ENCODE results near the gene AHSA1. TPM values are rescaled to one million over a fixed set of nuclear protein-coding genes. Genes with fewer than 3 reads are reported as not detected.

Gene AHSA1
- total RNA-seq, 1 experiment from 2014 or later = 190 TPM

DNA sequence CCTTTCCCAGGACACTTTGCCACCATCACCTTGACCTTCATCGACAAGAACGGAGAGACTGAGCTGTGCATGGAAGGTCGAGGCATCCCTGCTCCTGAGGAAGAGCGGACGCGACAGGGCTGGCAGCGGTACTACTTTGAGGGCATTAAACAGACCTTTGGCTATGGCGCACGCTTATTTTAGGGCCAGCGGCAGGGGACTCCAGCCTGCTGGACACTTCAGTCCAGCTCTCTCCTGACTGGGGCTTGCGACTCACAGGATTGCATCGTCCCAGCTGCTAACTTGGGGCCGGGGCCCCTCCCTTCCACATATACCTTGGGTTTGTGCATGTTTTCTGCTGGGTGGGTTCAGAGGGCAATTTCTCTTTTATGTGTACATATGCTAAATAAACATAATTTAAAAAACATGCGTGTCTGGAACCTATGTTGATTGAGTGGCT is 11.2 kb downstream of the AHSA1 start:
- Histone ChIP-seq H3K56ac (ENCODE audit: insufficient read length, low read depth, low read length) (no peak overlapping the region), H3K4me2 (ENCODE audit: insufficient read depth, insufficient read length, low read length) (no peak overlapping the region), H2BK20ac (ENCODE audit: low read depth, low read length, poor library complexity, severe bottlenecking) (no peak overlapping the region), H4K91ac (ENCODE audit: insufficient read length, low read depth, low read length) (no peak overlapping the region), H2BK15ac (ENCODE audit: low read depth, low read length) (no peak overlapping the region), H3K4me1 (ENCODE audit: insufficient read depth, low read length) (peaks cover 8% of the 10 kb centered on the region; the same call in 1 of the 2 replicates), H3K27ac (ENCODE audit: insufficient read length, low read depth, low read length) (no peak overlapping the region), H3K79me2 (ENCODE audit: insufficient read depth, low read length) (no peaks in the 10 kb centered on the region), H3K79me1 (ENCODE audit: insufficient read depth, low read depth, low read length, poor library complexity, severe bottlenecking) (no peaks in the 10 kb centered on the region), H3K23ac (ENCODE audit: insufficient read length, low read depth, low read length) (no peak overlapping the region), H2BK5ac (ENCODE audit: insufficient read length, low read length) (no peak overlapping the region), H2AK5ac (ENCODE audit: insufficient read length, low read length) (no peak overlapping the region), H3K9ac (ENCODE audit: extremely low read depth, insufficient read length, low read length) (no peak overlapping the region), H2BK12ac (ENCODE audit: insufficient read length, low read depth, low read length) (no peak overlapping the region), H3K14ac (ENCODE audit: insufficient read depth, low read length) (no peak overlapping the region), H4K20me1 (ENCODE audit: control insufficient read depth, insufficient read depth, insufficient read length) (no peaks in the 10 kb centered on the region), H4K5ac (ENCODE audit: insufficient read length, low read depth, low read length) (no peak overlapping the region), H3K27me3 (ENCODE audit: insufficient read depth, low read length) (no peaks in the 10 kb centered on the region), H2BK120ac (ENCODE audit: low read depth, low read length, poor library complexity, severe bottlenecking) (no peak overlapping the region), H2AFZ (ENCODE audit: low read length) (no peak overlapping the region), H4K8ac (replicated peaks; ENCODE audit: insufficient read length, low read depth, low read length) (no peak overlapping the region), H3K23me2 (ENCODE audit: insufficient read length, low read depth, low read length, poor library complexity, severe bottlenecking) (no peaks in the 10 kb centered on the region), H3T11ph (ENCODE audit: low read length) (no peak overlapping the region), H3K4ac (ENCODE audit: low read depth, low read length) (no peak overlapping the region), H3K9me3 (ENCODE audit: control insufficient read depth, low read depth, low read length) (no peaks in the 10 kb centered on the region), H3K18ac (ENCODE audit: insufficient read length, low read depth, low read length) (no peak overlapping the region)
- H3K27me3 Mint-ChIP-seq (ENCODE audit: low read depth) = no peaks in the 10 kb centered on the region; the same call in none of the 2 replicates
- DNase-seq = no peak
- H3K9me3 Mint-ChIP-seq = no peaks in the 10 kb centered on the region
- TF ChIP-seq, protein P1, sequence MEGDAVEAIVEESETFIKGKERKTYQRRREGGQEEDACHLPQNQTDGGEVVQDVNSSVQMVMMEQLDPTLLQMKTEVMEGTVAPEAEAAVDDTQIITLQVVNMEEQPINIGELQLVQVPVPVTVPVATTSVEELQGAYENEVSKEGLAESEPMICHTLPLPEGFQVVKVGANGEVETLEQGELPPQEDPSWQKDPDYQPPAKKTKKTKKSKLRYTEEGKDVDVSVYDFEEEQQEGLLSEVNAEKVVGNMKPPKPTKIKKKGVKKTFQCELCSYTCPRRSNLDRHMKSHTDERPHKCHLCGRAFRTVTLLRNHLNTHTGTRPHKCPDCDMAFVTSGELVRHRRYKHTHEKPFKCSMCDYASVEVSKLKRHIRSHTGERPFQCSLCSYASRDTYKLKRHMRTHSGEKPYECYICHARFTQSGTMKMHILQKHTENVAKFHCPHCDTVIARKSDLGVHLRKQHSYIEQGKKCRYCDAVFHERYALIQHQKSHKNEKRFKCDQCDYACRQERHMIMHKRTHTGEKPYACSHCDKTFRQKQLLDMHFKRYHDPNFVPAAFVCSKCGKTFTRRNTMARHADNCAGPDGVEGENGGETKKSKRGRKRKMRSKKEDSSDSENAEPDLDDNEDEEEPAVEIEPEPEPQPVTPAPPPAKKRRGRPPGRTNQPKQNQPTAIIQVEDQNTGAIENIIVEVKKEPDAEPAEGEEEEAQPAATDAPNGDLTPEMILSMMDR (conservative IDR thresholded peaks at IDR 0.05) = no peak
- H3K4me3 Mint-ChIP-seq = no peak overlapping the region
- H3K4me1 Mint-ChIP-seq = peaks cover 15 to 19% of the 10 kb centered on the region in 2 experiments
- WGBS (ENCODE audit: extremely low coverage, insufficient read length, low lambda C conversion rate) = no CpG with 5 or more reads among the region's 14 CpGs
- peak overlapping the region in 2 of 3 experiments; percentile 6 to 80; a peak in 5 of 7 replicates for H3K27ac Mint-ChIP-seq
- peaks cover 33 to 55% (median 45%) of the 10 kb centered on the region in 3 experiments for H3K36me3 Mint-ChIP-seq (ENCODE audit: insufficient read depth in 1 of 3, low read depth in 3 of 3)
